Progenitor cell of endocrine pancreas (in vitro differentiated cells): Measurements from ENCODE around the gene PADI3. TPM values are rescaled to one million over a fixed set of nuclear protein-coding genes. Genes with fewer than 3 reads are reported as not detected.

Experiments used
- DNase-seq: peaks from one replicate; pipeline ENCODE4 v3.0.0; 2021; ENCODE audit warnings: low spot score; ENCODE audit not compliant: unreplicated experiment
- H3K27ac Mint-ChIP-seq: 2 replicates; pipeline ENCODE4 v1.8.0; 2021; ENCODE audit warnings: mild to moderate bottlenecking, moderate library complexity, mixed read lengths
- H3K27me3 Mint-ChIP-seq: 2 replicates; pipeline ENCODE4 v1.8.0; 2021; ENCODE audit warnings: mixed read lengths
- H3K36me3 Mint-ChIP-seq: 2 replicates; pipeline ENCODE4 v1.8.0; 2022; ENCODE audit warnings: mixed read lengths; ENCODE audit not compliant: insufficient read depth
- H3K4me1 Mint-ChIP-seq: 2 replicates; pipeline ENCODE4 v1.8.0; 2021; ENCODE audit warnings: low read depth, mixed read lengths
- H3K4me3 Mint-ChIP-seq: 2 replicates; pipeline ENCODE4 v1.8.0; 2021; ENCODE audit warnings: low read depth, mild to moderate bottlenecking, moderate library complexity, mixed read lengths
- H3K9me3 Mint-ChIP-seq: 2 replicates; pipeline ENCODE4 v1.8.0; 2021; ENCODE audit warnings: low read depth, mixed read lengths
- total RNA-seq: library from RNA; stranded (reverse); gene quantifications from 2 replicates; pipeline ENCODE4 v1.2.1, GENCODE V29; 2021
- TF ChIP-seq, protein P1 (sequence below): fragments of 200-600 bp; sonication (generic); IDR thresholded peaks from one replicate; pipeline ENCODE4 v1.5.0; 2021; ENCODE audit warnings: antibody characterized with exemption, mild to moderate bottlenecking; ENCODE audit not compliant: unreplicated experiment

Gene PADI3
- total RNA-seq, 1 donor from 2014 or later: not detected

DNA sequence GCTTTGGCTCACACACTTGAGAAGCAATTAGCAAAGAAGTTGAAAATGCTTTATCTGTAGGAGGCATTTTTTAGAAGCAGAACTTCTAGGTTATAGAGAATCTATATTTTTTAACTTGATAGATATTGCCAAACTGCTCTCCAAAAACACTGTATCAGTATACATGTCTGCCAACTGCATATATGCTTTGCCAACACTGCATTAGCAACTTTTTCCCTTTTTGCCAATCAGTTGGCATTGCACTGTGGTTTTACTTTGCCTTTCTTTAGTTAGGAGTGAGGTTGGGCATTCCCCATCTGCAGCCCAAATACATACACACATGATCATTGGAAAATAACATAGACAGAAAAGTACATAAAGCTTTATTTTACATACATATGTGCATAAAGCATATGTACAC lies 15.0 kb downstream of the PADI3 start:
- no peaks in the 10 kb centered on the region for H3K4me1 Mint-ChIP-seq
- TF ChIP-seq, protein P1, sequence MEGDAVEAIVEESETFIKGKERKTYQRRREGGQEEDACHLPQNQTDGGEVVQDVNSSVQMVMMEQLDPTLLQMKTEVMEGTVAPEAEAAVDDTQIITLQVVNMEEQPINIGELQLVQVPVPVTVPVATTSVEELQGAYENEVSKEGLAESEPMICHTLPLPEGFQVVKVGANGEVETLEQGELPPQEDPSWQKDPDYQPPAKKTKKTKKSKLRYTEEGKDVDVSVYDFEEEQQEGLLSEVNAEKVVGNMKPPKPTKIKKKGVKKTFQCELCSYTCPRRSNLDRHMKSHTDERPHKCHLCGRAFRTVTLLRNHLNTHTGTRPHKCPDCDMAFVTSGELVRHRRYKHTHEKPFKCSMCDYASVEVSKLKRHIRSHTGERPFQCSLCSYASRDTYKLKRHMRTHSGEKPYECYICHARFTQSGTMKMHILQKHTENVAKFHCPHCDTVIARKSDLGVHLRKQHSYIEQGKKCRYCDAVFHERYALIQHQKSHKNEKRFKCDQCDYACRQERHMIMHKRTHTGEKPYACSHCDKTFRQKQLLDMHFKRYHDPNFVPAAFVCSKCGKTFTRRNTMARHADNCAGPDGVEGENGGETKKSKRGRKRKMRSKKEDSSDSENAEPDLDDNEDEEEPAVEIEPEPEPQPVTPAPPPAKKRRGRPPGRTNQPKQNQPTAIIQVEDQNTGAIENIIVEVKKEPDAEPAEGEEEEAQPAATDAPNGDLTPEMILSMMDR: no peak
- no peak overlapping the region for H3K27ac Mint-ChIP-seq
- no peaks in the 10 kb centered on the region for H3K36me3 Mint-ChIP-seq
- H3K27me3 Mint-ChIP-seq: no peaks in the 10 kb centered on the region
- no peak overlapping the region for H3K4me3 Mint-ChIP-seq
- no peak for DNase-seq
- peaks cover 8% of the 10 kb centered on the region for H3K9me3 Mint-ChIP-seq

DNA sequence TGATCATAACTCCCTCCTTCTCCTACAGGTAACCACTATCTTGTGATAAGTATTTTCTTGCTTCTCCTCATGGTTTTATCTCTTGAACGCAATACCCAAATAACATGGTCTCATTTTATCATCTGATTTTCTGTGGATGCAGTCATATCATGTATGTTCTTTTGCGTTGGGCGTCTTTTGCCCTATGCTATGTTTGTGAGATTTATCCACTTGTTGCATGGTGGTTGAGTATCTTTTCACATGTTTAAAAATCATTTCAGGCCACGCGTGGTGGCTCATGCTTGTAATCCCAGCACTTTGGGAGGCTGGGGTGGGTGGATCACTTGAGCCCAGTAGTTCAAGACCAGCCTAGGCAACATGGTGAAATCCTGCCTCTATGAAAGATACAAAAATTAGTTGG lies 15.6 kb downstream of the PADI3 start:
- H3K9me3 Mint-ChIP-seq: peaks cover 8% of the 10 kb centered on the region
- H3K27me3 Mint-ChIP-seq: no peaks in the 10 kb centered on the region
- no peak for DNase-seq
- H3K36me3 Mint-ChIP-seq: no peaks in the 10 kb centered on the region
- H3K4me1 Mint-ChIP-seq: no peaks in the 10 kb centered on the region
- no peak overlapping the region for H3K4me3 Mint-ChIP-seq
- H3K27ac Mint-ChIP-seq: no peak overlapping the region
- TF ChIP-seq, protein P1: no peak

DNA sequence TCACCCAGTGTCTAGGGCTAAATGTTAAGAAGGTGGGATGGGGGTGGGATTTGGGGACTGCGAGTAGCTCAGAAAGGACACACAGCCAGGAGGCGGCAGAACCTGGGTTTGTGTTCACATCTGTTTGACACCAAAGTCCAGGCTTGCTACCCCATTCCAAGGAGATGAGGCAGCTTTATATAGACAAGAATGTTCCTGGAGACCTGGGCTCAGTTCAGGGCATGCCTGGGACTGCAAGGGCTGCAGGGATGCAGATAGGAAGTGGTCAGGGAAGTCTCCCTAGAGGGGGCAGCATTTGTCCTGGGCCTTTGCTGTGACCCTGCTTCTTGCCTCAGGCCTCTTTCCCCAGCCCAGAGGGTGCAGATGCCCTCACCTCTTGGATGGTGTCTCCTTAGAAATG lies 16.3 kb downstream of the PADI3 start:
- no peak for DNase-seq
- Mint-ChIP-seq H3K4me1 (no peaks in the 10 kb centered on the region), H3K36me3 (no peaks in the 10 kb centered on the region), H3K27me3 (no peaks in the 10 kb centered on the region), H3K27ac (no peak overlapping the region), H3K4me3 (no peak overlapping the region), H3K9me3 (peaks cover 8% of the 10 kb centered on the region)
- TF ChIP-seq, protein P1: no peak

DNA sequence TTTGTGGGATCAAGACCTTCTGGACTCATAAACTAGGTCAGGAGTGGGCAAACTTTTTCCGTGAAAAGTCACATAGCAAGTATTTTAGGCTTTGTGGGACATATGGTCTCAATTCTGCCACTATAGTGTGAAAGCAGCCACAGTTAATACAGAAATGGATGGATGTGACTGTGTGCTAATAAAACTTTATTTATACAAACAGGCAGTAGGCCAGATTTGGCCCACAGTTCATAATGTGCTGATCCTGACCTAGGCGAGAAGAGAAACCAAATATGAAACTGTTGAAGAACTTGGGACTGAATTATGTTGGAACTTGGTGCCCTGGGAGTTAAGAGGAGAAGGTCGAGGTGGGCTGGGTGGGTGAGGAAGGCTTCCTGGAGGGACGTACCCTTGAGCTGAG lies 17.1 kb downstream of the PADI3 start:
- TF ChIP-seq, protein P1: no peak
- Mint-ChIP-seq H3K27ac (no peak overlapping the region), H3K9me3 (peaks cover 8% of the 10 kb centered on the region), H3K4me1 (no peaks in the 10 kb centered on the region), H3K27me3 (no peaks in the 10 kb centered on the region), H3K36me3 (no peaks in the 10 kb centered on the region), H3K4me3 (no peak overlapping the region)
- DNase-seq: no peak

DNA sequence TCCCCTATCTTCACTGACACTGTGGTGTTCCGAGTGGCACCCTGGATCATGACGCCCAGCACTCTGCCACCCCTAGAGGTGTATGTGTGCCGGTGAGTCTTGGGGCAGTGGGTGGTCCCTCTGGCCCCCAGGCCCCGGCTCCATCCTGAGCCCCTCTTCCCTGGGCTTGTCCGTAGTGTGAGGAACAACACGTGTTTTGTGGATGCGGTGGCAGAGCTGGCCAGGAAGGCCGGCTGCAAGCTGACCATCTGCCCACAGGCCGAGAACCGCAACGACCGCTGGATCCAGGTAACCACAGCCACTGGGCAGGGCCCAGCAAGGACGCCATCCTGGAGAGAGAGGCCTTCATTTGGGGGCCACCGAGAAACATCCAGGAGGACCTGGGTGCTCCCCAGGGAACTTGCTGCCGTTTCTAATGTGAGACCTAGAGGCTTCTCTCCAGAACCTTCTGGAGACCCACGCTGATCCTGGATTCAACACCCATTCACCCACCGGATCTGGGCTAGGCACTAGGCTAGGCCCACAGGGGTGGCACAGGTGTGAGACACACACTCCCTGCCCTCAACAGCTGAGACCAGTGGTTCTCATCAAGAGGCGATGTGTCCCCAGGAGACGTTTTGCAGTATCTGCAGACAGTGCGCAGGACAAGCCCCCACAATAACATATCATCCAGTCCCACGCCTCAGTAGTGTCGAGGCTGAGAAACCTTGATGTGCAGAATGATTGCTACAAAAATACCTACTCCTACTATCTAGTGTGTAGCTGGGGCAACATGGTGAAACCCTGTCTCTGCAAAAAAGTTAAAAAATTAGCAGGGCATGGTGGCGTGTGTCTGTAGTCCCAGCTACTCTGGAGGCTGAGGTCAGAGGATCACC lies 22.2 kb downstream of the PADI3 start:
- peak overlapping the region; percentile 59 for H3K27ac Mint-ChIP-seq
- DNase-seq: no peak
- H3K27me3 Mint-ChIP-seq: peaks cover 4% of the 10 kb centered on the region
- no peaks in the 10 kb centered on the region for H3K36me3 Mint-ChIP-seq
- TF ChIP-seq, protein P1: no peak
- H3K9me3 Mint-ChIP-seq: no peaks in the 10 kb centered on the region
- no peaks in the 10 kb centered on the region for H3K4me1 Mint-ChIP-seq
- H3K4me3 Mint-ChIP-seq: no peak overlapping the region
